ENCODE measurements around the gene DAB1.

DNA sequence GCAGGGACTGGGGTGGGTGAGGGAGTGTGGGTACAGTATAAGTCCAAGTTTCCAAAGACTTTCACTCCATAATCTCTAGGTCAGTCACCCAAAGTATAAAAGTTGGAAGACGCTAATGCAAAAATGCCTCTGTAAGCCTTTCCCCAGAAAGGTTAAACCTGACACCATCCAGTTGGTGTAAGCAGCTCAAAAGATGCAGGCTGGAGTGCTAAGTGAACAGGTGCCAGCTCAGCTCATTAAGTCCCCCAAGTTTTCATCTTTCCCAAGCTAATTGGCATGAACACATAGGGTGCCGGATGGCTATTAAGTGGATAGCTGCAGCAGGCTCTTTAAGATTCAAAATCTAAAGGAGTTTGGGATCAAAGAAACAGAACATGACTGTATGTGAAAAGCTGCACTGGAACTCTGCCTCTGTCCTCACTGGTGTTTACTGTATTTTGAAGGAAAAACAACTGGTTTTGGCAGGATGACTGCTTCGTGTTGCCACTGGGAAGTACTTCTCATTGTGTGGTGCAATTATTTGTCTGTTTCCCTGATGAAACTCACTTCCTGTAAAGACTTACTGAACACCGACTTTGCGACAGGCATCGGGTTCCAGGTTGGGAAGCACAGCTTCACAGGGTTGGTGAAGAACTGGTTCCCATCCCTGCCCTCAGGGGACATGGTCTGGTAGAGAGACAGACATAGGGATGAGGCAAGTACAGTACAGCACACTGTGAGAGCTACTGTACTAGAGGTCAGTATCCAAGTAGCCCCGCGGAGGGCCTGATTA is 152.7 kb downstream of the DAB1 start:
- TF ChIP-seq, protein P1, sequence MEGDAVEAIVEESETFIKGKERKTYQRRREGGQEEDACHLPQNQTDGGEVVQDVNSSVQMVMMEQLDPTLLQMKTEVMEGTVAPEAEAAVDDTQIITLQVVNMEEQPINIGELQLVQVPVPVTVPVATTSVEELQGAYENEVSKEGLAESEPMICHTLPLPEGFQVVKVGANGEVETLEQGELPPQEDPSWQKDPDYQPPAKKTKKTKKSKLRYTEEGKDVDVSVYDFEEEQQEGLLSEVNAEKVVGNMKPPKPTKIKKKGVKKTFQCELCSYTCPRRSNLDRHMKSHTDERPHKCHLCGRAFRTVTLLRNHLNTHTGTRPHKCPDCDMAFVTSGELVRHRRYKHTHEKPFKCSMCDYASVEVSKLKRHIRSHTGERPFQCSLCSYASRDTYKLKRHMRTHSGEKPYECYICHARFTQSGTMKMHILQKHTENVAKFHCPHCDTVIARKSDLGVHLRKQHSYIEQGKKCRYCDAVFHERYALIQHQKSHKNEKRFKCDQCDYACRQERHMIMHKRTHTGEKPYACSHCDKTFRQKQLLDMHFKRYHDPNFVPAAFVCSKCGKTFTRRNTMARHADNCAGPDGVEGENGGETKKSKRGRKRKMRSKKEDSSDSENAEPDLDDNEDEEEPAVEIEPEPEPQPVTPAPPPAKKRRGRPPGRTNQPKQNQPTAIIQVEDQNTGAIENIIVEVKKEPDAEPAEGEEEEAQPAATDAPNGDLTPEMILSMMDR (IDR thresholded peaks at IDR 0.05; ENCODE audit: low read depth, low read length, poor library complexity, severe bottlenecking): no peak
- TF ChIP-seq EZH2phosphoT487 (IDR thresholded peaks at IDR 0.05; ENCODE audit: borderline replicate concordance, low read length): no peak

Measured in DOHH2 (cell line).